Measurements from ENCODE around the gene TLL2.

- TF ChIP-seq CTCF (IDR thresholded peaks at IDR 0.05) (no peak), POLR2A (IDR thresholded peaks at IDR 0.05) (no peak)
These were observed 2.6 kb upstream of the TLL2 start for GRCh38 chr10:96516337-96516736.
